ENCODE measurements around the gene NFU1.

DNA sequence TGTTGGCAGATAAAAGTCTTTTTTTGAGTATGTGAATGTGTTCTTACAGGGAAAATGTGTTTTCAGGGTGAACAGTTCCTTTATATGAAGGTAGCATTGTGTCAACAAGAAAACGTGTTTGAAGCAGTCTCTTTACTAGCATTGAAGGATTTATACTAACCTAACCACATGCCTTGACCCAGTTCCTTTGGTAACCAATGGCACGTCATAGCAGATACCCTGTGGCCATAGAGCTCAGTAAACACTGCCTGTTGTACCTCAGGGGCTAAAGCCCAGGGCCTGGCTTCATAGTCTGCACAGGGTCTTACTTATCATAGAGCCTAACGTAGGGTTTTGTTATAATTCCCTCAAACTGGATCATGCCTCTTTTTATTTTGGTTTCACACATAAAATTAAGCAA, 32.1 kb upstream of the NFU1 start:
- TF ChIP-seq, protein P1, sequence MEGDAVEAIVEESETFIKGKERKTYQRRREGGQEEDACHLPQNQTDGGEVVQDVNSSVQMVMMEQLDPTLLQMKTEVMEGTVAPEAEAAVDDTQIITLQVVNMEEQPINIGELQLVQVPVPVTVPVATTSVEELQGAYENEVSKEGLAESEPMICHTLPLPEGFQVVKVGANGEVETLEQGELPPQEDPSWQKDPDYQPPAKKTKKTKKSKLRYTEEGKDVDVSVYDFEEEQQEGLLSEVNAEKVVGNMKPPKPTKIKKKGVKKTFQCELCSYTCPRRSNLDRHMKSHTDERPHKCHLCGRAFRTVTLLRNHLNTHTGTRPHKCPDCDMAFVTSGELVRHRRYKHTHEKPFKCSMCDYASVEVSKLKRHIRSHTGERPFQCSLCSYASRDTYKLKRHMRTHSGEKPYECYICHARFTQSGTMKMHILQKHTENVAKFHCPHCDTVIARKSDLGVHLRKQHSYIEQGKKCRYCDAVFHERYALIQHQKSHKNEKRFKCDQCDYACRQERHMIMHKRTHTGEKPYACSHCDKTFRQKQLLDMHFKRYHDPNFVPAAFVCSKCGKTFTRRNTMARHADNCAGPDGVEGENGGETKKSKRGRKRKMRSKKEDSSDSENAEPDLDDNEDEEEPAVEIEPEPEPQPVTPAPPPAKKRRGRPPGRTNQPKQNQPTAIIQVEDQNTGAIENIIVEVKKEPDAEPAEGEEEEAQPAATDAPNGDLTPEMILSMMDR (conservative IDR thresholded peaks at IDR 0.05; ENCODE audit: low read depth, low read length): no peak
- TF ChIP-seq RFX5 (IDR thresholded peaks at IDR 0.05; ENCODE audit: low read depth, low read length) (no peak), RAD21 (IDR thresholded peaks at IDR 0.05; ENCODE audit: low read length) (no peak), RCOR1 (IDR thresholded peaks at IDR 0.05; ENCODE audit: insufficient replicate concordance, low read length) (no peak), SMC3 (IDR thresholded peaks at IDR 0.05; ENCODE audit: low read depth, low read length) (no peak), POLR2A (IDR thresholded peaks at IDR 0.05; ENCODE audit: low read depth, low read length) (no peak), CHD1 (IDR thresholded peaks at IDR 0.05; ENCODE audit: low read depth, low read length) (no peak), NFE2L2 (IDR thresholded peaks at IDR 0.05; ENCODE audit: low read depth, low read length) (no peak), MAZ (IDR thresholded peaks at IDR 0.05; ENCODE audit: borderline replicate concordance, low read depth, low read length) (no peak), BHLHE40 (IDR thresholded peaks at IDR 0.05; ENCODE audit: low read depth, low read length) (no peak)
